Natural killer cell (primary cell): ENCODE data around the gene G0S2. TPM values are rescaled to one million over a fixed set of nuclear protein-coding genes. Genes with fewer than 3 reads are reported as not detected.

Experiments used
- ATAC-seq, 3 donors: fragments of 150-1000 bp in 2 of 3; fragments of 200-7000 bp in 1 of 3; cut with Tn5 transposase; 1 replicate in 1 of 3; 2 replicates in 2 of 3; pipeline ENCODE4 v1.10.0; 2021; ENCODE audit warnings: mild to moderate bottlenecking in 2 of 3, moderate library complexity in 2 of 3
- DNase-seq, 2 donors: peaks; one replicate each; pipeline versions ENCODE4 v3.0.0 to v3.0.0-alpha.2; 2013 to 2021; ENCODE audit warnings: mixed read lengths in 1 of 2
- H3K27ac ChIP-seq: one replicate; pipeline ENCODE4 v1.5.1; 2013; ENCODE audit warnings: mild to moderate bottlenecking, low read length
- H3K27me3 ChIP-seq: one replicate; pipeline ENCODE4 v1.6.1; 2013; ENCODE audit warnings: low read length; ENCODE audit not compliant: control insufficient read depth, insufficient read depth
- H3K36me3 ChIP-seq: one replicate; pipeline ENCODE4 v1.6.1; 2013; ENCODE audit warnings: low read length; ENCODE audit not compliant: control insufficient read depth, insufficient read depth
- H3K4me1 ChIP-seq: one replicate; pipeline ENCODE4 v1.6.1; 2013; ENCODE audit warnings: low read length; ENCODE audit not compliant: control insufficient read depth, insufficient read depth
- H3K4me3 ChIP-seq: one replicate; pipeline ENCODE4 v1.5.1; 2013; ENCODE audit warnings: low read length
- H3K9me3 ChIP-seq: one replicate; pipeline ENCODE4 v1.6.1; 2013; ENCODE audit warnings: low read length; ENCODE audit not compliant: control insufficient read depth, insufficient read depth
- H3K27ac Mint-ChIP-seq, 2 donors: one replicate each; pipeline ENCODE4 v1.8.0; 2022; ENCODE audit warnings: mild to moderate bottlenecking in 2 of 2, mixed read lengths in 2 of 2, moderate library complexity in 1 of 2
- H3K27me3 Mint-ChIP-seq, 2 donors: one replicate each; pipeline ENCODE4 v1.8.0; 2022; ENCODE audit warnings: low read depth in 2 of 2, mixed read lengths in 2 of 2
- H3K36me3 Mint-ChIP-seq: one replicate; pipeline ENCODE4 v1.8.0; 2022; ENCODE audit warnings: mixed read lengths
- H3K4me1 Mint-ChIP-seq, 2 donors: one replicate each; pipeline ENCODE4 v1.8.0; 2022; ENCODE audit warnings: mixed read lengths in 2 of 2
- H3K4me3 Mint-ChIP-seq: one replicate; pipeline ENCODE4 v1.8.0; 2022; ENCODE audit warnings: mild to moderate bottlenecking, moderate library complexity, mixed read lengths
- H3K9me3 Mint-ChIP-seq, 2 donors: one replicate each; pipeline ENCODE4 v1.8.0; 2022; ENCODE audit warnings: mixed read lengths in 2 of 2
- WGBS: methylation state at CpG from one replicate; pipeline ENCODE4 v1.1.7; 2013; ENCODE audit warnings: missing lambda C conversion rate; ENCODE audit not compliant: insufficient coverage; 5-methylcytosine and 5-hydroxymethylcytosine counted together
- intact Hi-C: fragments of 100-400 bp; cut with micrococcal nuclease; formaldehyde crosslinking; loops from one replicate; pipeline ENCODE4 v1.14.2; 2022
- total RNA-seq, 4 donors: library from RNA; stranded (reverse); fragments of 120-200 nt in 1 of 4; gene quantifications; one replicate each; pipeline versions ENCODE4 v1.2.3 to v1.2.4, GENCODE V29; 2013 to 2022
- TF ChIP-seq, protein P1 (sequence below): fragments of 200-600 bp; IDR thresholded peaks from one replicate; pipeline ENCODE4 v1.8.0; 2022; ENCODE audit warnings: antibody characterized with exemption

G0S2 gene
- total RNA-seq, 3 donors from 2014 or later (not counting 1 experiment from before 2014, with no cell fraction given), result 15.3 to 132 (median 22.0) TPM

DNA sequence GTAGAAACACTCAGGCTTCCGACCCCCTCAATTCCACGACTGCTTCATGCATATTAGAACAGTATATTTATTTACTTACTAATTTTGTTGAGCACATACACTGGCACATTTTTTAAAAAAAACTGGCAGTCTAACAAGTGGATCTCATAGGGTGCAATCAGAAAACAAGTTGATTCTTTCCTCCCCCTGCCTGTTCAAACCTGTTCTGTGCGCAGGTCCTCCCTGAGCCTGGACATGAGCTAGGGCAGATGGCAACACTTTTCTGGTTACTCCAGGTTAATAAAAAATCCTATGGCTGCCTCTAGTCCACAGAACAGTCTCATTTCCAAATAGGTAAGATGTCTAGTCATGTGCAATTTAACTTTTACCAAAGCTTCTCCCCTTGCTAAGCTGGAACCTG, 48.1 kb downstream of the G0S2 start:
- H3K36me3 Mint-ChIP-seq, result no peaks in the 10 kb centered on the region
- DNase-seq (no peak), ATAC-seq (no peak)
- peaks cover 0 to 2% of the 10 kb centered on the region in 2 donors for H3K27me3 Mint-ChIP-seq
- TF ChIP-seq, protein P1, sequence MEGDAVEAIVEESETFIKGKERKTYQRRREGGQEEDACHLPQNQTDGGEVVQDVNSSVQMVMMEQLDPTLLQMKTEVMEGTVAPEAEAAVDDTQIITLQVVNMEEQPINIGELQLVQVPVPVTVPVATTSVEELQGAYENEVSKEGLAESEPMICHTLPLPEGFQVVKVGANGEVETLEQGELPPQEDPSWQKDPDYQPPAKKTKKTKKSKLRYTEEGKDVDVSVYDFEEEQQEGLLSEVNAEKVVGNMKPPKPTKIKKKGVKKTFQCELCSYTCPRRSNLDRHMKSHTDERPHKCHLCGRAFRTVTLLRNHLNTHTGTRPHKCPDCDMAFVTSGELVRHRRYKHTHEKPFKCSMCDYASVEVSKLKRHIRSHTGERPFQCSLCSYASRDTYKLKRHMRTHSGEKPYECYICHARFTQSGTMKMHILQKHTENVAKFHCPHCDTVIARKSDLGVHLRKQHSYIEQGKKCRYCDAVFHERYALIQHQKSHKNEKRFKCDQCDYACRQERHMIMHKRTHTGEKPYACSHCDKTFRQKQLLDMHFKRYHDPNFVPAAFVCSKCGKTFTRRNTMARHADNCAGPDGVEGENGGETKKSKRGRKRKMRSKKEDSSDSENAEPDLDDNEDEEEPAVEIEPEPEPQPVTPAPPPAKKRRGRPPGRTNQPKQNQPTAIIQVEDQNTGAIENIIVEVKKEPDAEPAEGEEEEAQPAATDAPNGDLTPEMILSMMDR, result no peak
- Histone ChIP-seq H3K9me3 (no peaks in the 10 kb centered on the region), H3K36me3 (no peaks in the 10 kb centered on the region), H3K27me3 (no peaks in the 10 kb centered on the region), H3K27ac (no peak overlapping the region), H3K4me3 (no peak overlapping the region), H3K4me1 (no peaks in the 10 kb centered on the region)
- no peak overlapping the region for H3K27ac Mint-ChIP-seq
- H3K4me3 Mint-ChIP-seq, result no peak overlapping the region
- intact Hi-C loops, result no loop called here
- H3K9me3 Mint-ChIP-seq, result no peaks in the 10 kb centered on the region
- WGBS, result 93% methylated on average over 3 of the region's 3 CpGs
- no peaks in the 10 kb centered on the region for H3K4me1 Mint-ChIP-seq

- no peaks in the 10 kb centered on the region for H3K4me1 Mint-ChIP-seq
- no peaks in the 10 kb centered on the region for H3K36me3 ChIP-seq
- no peak overlapping the region for H3K4me3 ChIP-seq
- DNase-seq (peak in 1 of 2 donors; percentile 45), ATAC-seq (no peak)
- TF ChIP-seq, protein P1, result no peak
- intact Hi-C loops, result no loop called here
- H3K4me1 ChIP-seq, result no peaks in the 10 kb centered on the region
- WGBS, result 61% methylated on average over 3 of the region's 3 CpGs
- H3K27ac ChIP-seq, result no peak overlapping the region
- no peak overlapping the region for H3K4me3 Mint-ChIP-seq
- H3K36me3 Mint-ChIP-seq, result no peaks in the 10 kb centered on the region
- H3K9me3 Mint-ChIP-seq, result no peaks in the 10 kb centered on the region
- no peaks in the 10 kb centered on the region for H3K27me3 ChIP-seq
- H3K27ac Mint-ChIP-seq, result no peak overlapping the region
- H3K9me3 ChIP-seq, result no peaks in the 10 kb centered on the region
- peaks cover 0 to 2% of the 10 kb centered on the region in 2 donors for H3K27me3 Mint-ChIP-seq
These were observed 48.8 kb downstream of the G0S2 start for GRCh38 chr1:209723756-209724693.

Other genes with a start within 250 kb of the G0S2 start
- not detected for gene CAMK1G, start 91.7 kb upstream of the G0S2 start, total RNA-seq
- 1 to 10 TPM; 1.2 to 2.3 (median 1.4) TPM for gene LAMB3, start 23.0 kb upstream of the G0S2 start, total RNA-seq
- not detected for gene HSD11B1, start 29.4 kb downstream of the G0S2 start, total RNA-seq
- 100 to 1,000 TPM; 273 to 354 (median 287) TPM for gene TRAF3IP3, start 80.6 kb downstream of the G0S2 start, total RNA-seq
- under 1 TPM; 0.75 to 0.88 (median 0.80) TPM for gene C1orf74, start 109.1 kb downstream of the G0S2 start, total RNA-seq
- 10 to 100 TPM in 1 of 3 donors, 1 to 10 TPM in 2; 2.5 to 11.2 (median 3.8) TPM for gene IRF6, start 130.7 kb downstream of the G0S2 start, total RNA-seq
- gene UTP25, start 152.6 kb downstream of the G0S2 start, total RNA-seq, result 1 to 10 TPM; 6.0 to 8.9 (median 8.3) TPM